Stimulated activated CD4-positive, alpha-beta T cell treated with anti-CD3 and anti-CD28 coated beads, TNF-alpha, amount 100 ng/mL, for 24 hours (primary cell): Measurements from ENCODE around the gene EXOC4.

Source experiments
- DNase-seq, 3 experiments: peaks; one replicate each; pipeline ENCODE4 v3.0.0-alpha.2; 2020; ENCODE audit warnings: low read depth in 3 of 3

The EXOC4 gene

DNA sequence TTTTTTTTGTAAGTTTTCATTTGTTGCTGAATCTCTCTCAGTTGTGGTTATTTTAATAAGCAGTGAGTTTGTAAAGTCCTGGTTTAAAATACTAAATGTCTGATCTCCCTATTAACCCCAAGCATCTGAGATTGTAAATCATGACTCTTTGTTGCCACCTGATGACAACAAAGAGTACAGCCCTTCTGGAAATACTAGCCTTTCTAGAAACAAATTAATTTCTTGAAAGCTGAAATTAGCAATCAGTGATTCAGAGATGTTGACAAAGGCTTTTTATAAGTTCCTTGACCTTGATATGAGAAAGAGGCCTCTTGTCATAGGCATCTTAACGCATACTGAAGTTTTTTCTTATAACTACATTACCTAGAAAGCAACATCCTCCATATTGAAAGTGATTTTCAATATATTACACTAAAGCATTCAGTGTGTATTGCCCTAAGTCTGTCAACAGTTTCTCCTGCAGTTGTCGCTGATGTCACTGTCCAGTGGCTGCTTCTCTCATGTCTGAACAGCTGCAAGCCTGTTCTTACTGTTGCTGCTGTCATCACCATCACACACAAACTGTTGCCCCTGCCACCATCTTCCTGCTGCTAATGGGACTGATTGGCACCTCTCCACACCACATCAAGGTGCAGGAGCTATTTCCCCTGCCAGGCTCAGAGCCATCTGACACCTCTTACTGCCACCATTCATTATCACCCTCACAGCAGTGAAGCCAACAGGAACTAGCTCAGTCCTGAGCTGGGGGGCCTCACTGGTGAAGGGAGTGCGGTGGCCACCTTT lies 779.1 kb downstream of the EXOC4 start:
- DNase-seq: no peak

DNA sequence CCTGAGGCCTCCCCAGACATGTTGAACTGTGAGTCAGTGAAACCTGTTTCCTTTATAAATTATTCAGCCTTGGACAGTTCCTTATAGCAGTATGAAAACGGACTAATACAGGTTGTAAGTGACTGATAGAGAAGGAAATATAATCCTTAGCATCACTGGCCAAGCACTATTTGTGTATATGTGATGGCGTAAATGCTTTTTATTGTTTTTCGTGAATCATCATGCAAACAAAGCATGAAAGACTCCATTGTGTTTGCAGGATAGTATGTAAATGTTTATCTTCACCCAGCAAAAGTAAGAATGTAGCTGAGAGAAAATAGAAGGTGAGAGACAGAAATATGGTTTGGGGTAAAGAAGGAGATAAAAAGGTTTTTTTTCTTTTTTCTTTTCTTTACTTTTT lies 781.8 kb downstream of the EXOC4 start:
- DNase-seq: no peak

DNA sequence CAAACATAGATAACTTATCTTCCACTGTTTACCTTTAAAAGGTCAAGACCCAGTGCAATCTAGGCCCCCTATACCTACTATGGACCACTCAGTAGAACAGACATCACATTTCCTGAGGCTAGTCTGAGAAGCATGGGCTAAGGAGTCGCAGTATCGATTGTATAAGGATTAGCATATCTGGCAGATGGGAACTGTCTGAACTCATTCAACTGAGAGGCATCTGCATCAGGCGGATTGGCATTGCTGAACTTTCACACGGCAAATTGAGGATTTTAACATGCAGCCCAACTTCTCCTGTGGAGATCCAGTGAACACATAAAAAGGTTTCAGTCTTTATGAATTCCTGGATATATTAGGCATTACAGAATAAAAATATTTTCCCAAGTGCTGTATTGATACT lies 785.1 kb downstream of the EXOC4 start:
- no peak for DNase-seq

DNA sequence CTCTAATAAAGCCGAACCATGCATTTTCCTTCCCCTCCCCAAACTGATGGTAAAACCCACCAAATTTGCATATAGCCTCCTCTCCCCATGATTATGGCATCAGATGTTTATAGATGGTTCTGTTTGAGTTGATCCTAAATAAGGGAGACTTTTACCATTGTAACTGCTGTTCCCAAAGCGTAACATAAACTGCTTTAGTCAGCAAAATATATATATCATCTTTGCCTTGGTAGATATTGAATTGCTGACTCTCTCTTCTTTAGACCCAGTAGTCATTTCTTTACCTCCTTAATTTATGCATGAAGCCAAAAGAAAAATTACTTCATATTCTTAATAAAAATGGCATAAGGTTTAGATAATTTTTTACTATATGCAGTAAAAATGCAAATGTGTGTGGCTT lies 788.1 kb downstream of the EXOC4 start:
- DNase-seq: no peak

DNA sequence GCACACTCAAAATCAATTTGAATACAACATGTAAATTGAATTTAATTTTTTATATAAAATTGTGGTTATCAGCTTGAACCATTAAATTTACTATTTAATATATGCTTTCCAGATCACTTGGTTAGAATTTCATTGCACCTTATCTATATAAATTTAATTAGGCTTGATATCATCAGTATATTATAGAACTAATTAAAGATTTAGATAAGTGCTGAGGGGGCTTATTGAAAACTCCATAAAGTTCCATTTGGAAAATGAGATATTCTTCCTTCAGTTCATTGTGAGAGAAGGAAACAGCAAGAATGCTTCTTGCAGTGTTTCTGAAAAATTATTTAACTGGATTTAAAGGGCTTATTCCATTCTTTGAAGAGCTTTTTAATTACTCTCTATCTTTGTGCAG lies 788.6 kb downstream of the EXOC4 start:
- no peak for DNase-seq

DNA sequence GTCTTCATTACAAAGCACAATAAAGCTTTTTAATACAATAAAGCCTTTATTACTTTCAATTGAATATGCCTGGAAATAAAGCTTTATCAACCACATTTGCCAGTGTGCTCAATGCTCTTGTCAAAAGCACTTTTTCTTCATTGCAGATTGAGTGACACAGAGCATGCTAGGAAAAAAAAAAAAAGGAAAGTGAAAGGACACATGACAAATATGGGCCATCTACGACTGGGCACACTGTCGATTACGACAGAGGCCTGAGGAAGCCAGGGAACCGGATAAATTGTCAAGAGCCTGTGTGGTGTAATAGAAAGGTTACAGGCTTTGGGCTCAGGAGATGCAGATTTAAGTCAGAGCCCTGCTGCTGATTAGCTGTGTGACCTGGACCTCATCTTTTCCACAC lies 789.4 kb downstream of the EXOC4 start:
- DNase-seq: no peak

DNA sequence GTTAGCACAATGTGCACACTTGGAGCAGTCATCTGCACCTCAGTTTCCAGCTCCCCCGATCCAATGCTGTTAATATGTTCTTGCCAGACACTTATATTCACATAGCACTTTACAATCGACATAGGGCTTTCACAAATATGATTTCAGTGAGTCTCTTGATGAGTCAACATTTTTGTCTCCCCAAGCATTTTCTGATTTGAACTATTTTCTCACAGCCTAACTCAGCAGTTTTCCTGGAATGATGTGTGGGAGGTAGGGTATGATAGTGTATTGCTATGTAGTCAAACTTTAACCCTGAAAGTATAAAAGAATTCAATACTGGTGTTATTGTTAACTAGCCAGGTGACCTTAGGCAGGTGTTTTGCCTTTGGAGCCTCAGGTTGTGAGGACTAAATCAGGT lies 791.8 kb downstream of the EXOC4 start:
- DNase-seq: no peak

DNA sequence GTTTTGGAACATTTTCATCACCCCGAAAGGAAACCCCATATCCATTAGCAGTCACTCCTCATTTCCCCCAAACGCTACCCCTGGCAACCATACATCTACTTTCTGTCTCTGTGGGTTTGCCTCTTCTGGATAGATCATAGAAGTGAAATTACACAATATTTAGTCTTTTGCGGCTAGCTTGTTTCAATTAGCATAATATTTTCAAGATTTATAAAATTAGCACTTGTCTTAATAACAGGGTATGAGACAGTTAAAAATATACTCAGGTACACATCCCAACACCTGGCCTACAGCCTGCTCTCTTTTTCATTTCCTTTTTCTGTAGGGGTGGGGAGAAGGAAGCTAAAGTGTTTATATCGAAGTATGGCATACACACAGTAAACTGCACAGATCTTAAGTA lies 792.8 kb downstream of the EXOC4 start:
- DNase-seq: no peak

DNA sequence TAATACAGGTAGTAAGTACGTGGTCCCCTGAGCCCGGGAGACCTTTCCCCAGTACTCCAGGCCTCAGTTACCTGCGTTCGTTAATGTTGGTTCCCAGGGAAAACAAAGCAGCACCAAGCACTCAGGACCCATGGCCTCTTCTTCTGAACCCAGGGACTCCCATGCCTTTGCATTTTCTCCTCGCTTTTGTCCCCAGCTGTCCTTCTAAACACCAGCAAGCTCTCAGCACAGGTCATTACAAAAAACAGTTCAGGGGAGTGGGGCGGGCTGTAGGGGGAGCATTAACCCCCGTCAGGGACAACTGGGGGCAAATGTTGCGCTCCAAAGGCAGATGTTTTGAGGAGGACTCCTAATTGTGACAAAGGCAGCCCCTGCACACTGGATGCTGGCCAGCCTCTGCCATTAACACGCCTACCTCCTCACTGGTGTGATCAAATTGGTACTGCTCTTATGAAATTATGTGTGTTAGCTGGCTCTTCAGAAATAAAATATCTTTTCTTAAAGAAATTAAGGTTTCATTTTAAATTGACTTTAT lies 793.8 kb downstream of the EXOC4 start:
- no peak for DNase-seq

DNA sequence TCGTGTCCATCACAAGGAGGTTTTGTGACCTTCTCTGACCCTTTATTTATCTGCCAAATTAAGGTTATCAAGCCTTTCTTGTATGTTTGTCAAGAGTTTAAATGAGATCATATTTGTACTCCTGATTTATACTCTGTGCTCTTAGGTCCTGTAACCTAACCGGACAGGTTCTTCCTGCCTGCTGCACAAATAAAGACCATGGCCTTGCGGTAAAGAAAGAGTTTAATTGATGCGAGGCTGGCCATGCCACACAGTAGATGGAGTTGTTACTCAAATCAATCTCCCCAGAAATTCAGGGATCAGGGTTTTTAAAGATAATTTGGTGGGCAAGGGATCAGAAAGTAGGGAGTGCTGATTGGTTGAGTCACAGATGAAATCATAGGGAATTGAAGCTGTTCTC lies 794.8 kb downstream of the EXOC4 start:
- no peak for DNase-seq

DNA sequence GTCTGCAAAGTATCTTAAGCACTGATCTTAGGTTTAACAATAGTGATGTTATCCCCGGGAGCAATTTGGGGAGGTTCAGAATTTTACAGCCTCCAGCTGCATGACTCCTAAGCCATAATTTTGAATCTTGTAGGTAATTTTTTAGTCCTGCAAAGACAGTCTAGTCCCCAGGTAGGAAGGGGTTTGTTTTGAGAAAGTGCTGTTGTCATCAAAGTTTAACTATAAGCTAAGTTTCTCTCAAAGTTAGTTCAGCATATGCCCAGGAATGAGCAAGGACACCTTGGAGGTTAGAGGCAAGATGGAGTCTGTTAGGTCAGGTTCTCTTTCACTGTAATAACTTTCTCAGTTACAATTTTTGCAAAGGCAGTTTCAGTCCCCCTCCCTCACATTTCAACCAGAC lies 795.3 kb downstream of the EXOC4 start:
- no peak for DNase-seq

DNA sequence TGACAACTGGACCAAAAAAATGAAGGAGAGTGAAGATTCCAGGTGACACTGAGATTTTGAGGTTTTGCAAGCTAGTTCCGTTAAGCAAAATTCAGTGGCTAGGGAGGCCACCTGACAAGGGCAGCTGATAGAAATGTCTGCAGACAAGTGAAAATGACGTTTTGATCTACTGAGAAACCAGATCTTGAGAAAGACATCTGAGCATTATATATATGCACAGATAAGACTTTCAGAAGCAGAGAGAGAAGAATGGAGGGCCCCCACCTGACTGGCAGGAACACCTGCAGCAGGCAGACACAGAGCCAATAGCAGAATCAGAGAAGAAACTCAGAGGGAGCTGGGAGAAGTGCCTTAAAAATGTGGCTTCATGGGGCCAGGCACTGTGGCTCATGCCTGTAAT lies 798.1 kb downstream of the EXOC4 start:
- DNase-seq: no peak

DNA sequence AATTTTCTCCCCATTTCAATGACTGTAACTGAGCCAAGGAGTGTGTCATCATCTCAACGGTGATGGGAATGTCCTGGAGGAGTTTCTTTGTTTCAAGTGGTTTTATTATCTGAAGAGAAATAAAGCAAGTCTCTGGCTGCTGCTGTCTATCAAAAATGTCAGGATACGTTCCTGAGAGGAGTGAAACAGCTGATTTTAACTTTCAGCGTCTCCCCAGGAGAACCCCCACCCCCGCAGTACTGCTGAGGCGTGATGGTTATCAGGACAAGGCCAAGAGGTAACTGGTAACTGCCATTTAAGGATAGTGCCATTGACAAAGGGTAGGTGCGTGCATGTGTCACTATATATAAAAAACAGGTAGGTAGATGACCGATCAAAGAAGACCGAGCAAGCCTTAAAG lies 803.9 kb downstream of the EXOC4 start:
- no peak for DNase-seq

DNA sequence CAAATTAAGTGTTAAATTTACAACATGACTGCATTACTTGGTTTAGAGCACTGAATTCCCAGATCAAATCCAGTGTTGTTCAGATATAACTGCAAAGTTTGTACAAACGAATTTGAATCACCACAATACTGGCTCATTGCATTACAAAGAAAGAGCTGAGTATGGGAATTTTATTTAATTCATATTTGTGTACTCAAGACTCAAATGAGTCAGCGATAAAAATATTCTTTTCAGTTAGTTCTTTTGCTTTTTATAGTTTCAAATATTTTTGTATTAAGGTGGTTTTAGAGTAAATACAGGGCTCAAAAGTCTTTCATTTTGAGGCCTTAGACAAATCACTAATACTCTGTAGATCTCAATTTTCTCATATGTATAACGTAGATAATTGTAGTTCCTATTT lies 805.6 kb downstream of the EXOC4 start:
- no peak for DNase-seq

DNA sequence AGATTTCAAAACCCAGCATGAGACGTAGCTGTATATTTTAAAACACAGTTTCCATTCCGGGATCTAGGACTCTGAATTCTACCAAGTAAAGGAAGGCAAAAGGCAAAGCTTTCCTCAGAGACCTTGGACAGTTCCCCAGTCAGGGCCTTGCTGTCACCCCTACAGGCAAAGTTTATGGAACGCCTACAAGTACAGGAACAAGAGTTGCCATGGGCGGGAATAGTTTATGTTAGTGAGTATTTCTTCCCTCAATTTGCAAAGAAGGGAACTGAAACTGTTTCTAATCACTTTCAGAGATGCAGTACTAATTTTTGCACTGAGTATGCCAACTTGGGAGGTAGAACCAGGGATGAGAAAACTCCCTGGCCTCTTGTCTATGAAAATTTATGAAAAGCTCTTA lies 806.1 kb downstream of the EXOC4 start:
- DNase-seq: no peak

DNA sequence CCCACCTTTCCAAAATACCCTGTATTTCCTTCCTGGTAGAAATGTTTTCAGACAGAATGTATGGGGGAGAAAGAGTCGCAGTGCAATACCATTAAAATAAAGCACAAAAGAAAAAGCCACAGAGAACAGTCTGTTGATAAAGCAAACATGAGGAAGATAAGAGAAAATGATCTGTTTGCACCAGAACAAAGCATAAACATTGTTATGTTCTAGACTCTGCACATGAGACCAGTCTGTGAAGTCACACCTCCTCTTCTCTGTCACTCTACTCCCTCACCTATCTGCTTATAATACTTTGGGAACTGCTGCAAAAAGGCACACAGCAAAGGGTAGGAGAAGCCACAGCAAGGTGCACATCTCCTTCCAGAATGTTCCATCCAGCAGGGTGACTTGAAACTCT lies 807.0 kb downstream of the EXOC4 start:
- no peak for DNase-seq

DNA sequence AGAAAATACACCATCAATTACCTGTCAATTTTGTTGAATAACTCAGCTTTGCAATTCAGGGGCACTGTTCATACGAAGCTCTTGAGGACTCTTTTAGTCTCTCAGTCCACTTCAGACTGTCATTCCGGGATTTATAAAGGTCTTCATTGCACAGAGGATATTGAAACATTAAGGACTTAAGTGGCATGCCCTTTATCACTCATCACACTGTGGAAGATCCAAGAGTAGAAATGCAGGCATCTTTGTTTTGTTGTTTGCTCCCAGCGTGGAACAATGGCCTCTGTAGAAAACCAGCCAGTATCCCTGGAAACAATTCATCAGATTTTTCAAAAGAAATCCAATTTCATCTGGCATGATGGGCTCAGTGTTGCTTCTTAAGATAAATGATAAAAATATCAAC lies 808.0 kb downstream of the EXOC4 start:
- no peak for DNase-seq

DNA sequence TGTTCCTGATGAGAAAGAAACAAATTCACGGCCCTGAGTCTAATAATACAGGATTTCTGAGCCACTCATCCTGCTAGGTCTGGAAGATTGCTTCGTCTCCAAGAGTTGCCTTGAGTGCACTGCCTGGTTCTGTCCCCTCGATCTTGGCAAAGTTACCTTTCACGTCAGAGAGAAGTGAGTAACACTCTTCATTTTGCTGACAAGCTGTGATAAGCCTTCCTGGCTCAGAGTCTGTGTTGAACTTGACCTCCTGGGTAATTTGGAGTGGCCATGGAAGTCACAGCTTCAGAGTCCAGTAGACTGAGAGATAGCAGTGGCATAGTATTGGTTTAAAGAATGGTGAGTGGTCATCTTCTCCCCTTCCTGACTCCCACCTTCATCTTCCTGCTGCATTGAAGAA lies 809.6 kb downstream of the EXOC4 start:
- DNase-seq: no peak

DNA sequence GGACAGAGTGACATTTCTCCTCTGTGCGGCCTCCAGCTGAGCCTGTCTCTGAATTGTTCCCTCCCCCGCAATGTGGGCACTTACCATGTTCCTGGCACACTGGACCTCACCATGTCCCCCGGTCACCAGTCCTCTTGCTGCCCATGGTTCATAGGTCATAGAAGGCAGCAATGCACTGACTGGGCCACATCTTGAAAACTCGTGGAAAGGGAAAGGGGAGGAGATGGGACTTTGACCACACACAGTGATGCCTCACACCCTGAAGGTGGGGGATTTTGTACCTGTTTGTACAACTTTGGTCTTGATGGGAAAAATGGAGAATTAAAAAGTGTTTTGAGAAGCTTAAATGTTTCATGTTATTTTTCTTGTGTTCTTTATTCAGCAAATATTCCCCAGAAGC lies 812.5 kb downstream of the EXOC4 start:
- no peak for DNase-seq

DNA sequence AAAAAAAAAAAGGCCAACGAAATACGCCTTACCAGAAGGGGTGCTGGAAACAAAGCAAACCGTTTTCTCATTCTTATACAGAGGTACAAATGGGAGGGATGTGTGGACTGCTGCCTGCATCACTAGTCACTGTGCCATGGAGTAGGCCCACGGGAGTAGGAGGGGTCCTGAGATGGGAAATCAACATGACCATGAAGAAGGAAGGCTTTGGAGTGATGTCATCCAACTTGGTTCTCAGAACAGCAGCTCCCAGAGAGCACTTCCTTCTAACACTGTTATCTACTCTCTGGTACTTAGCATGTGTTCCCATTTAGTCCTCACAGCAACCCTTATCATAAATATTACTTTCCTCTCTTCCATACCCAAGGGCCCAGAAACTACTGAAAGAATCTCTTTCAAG lies 814.3 kb downstream of the EXOC4 start:
- no peak for DNase-seq

DNA sequence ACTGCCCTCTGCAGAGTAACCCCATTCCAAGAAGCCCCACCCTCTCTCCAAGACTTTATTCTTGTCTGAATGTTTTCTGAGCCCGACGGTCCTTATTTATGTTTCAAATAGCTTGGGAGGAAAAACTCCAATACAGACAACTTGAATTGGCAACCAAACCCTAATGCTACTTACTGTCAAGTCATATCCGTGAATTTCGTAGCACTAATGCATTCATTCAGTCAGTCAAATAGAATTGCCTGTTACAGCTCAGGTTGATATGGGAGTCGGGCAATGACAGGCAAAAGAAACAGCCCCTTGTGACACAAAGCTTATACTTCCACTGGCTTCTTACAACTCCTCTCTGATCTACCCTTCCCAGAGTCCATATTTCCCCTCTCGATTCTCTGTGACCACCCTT lies 815.8 kb downstream of the EXOC4 start:
- DNase-seq: no peak

DNA sequence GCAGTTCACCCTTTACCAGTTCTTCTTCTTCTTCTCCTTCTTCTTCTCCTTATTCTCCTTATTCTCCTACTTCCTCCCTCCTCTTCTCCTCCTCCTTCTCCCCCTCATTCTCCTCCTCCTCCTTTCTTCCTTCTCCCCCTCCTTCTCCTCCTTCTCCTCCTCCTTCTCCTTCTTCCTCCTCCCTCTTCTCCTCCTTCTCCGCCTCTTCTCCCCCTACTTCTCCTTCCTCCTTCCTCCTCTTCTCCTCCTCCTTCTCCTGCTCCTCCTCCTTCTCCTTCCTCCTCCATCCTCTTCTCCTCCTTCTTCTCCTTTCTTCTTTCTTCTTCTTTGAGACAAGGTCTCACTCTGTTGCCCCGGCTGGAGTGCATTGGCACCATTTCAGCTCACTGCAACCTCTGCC lies 816.3 kb downstream of the EXOC4 start:
- no peak for DNase-seq

DNA sequence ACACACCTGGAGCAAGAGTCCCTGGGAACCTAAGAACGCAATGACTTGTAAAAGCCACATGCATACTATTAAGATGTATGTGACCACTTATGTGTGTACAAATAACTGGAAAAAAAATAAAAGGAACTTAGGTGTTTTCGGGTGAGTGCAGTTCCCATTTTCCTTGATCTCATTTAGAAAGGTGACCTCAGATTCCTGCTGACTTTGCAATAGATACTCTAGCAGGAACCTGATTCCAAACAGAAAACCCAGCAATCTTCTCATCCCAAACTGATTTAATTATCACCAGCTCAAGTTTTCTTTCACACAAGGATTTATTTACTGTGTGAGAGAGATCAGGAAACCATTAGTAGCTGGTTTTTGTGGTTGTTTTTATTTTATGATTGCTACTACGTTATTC lies 817.8 kb downstream of the EXOC4 start:
- no peak for DNase-seq
